Endothelial cell of umbilical vein (primary cell): ENCODE data around the gene MCF2L. TPM values are rescaled to one million over a fixed set of nuclear protein-coding genes. Genes with fewer than 3 reads are reported as not detected.

Experiments used
- BruUV-seq: library from RNA; stranded (reverse); fragments of 400-500 nt; replicated peaks from 2 replicates; lab custom pipeline; 2021; lab: Mats Ljungman, UMichigan
- CTCF ChIA-PET: fragments of 300-600, 350-600 bp; sonication (Branson Sonifier 250); formaldehyde crosslinking; loops from one replicate; lab custom pipeline; 2021; ENCODE audit warnings: antibody characterized with exemption, inconsistent platforms; lab: Charles Lee
- POLR2A ChIA-PET: fragments of 300-600, 350-600 bp; sonication (Branson Sonifier 250); formaldehyde crosslinking; loops from one replicate; lab custom pipeline; 2021; ENCODE audit warnings: antibody characterized with exemption, inconsistent platforms; lab: Charles Lee
- DNase-seq: peaks from one replicate; pipeline ENCODE4 v3.0.0-alpha.2; 2011; ENCODE audit warnings: low read depth, low spot score
- FAIRE-seq: peaks from 2 replicates; lab custom pipeline; 2011; peaks lifted over from hg19 to GRCh38; lab: Jason Lieb, UNC
- H2AFZ ChIP-seq: 2 replicates; pipeline ENCODE4 v1.6.0; 2012; ENCODE audit warnings: low read depth, low read length, control low read depth, inconsistent platforms
- H3K27ac ChIP-seq: 2 replicates; pipeline ENCODE4 v1.5.1; 2011; ENCODE audit warnings: low read depth, mild to moderate bottlenecking, control low read depth, low read length, moderate library complexity; ENCODE audit not compliant: insufficient read depth
- H3K27me3 ChIP-seq, 2 experiments: 2 replicates each; pipeline versions ENCODE4 v1.6.0 to v1.6.1; 2011; ENCODE audit warnings: low read length in 2 of 2, mixed read lengths in 1 of 2; ENCODE audit not compliant: control insufficient read depth in 2 of 2, insufficient read depth in 2 of 2
- H3K36me3 ChIP-seq, 2 experiments: 2 replicates in 1 of 2; 3 replicates in 1 of 2; pipeline ENCODE4 v1.5.1; 2011; ENCODE audit warnings: low read length in 2 of 2, mild to moderate bottlenecking in 1 of 2, moderate library complexity in 1 of 2; ENCODE audit not compliant: control insufficient read depth in 2 of 2, insufficient read depth in 2 of 2; ENCODE audit errors: extremely low read depth in 1 of 2
- H3K4me1 ChIP-seq: 3 replicates; pipeline ENCODE4 v1.5.1; 2011; ENCODE audit warnings: mild to moderate bottlenecking, low read length; ENCODE audit not compliant: control insufficient read depth, insufficient read depth; ENCODE audit errors: extremely low read depth
- H3K4me2 ChIP-seq: 2 replicates; pipeline ENCODE4 v1.6.1; 2011; ENCODE audit warnings: low read length, control low read depth, mixed read lengths; ENCODE audit not compliant: insufficient read depth
- H3K4me3 ChIP-seq, 3 experiments: fragments of 200-600 bp in 1 of 3; sonication (generic), shearing (Covaris generic) in 1 of 3; replicated peaks in 1 of 3; 2 replicates each; pipeline ENCODE4 v1.5.1; 2011 to 2016; ENCODE audit warnings: control low read depth in 3 of 3, low read length in 3 of 3, mild to moderate bottlenecking in 2 of 3, inconsistent platforms in 1 of 3, low read depth in 1 of 3, moderate library complexity in 1 of 3; ENCODE audit not compliant: insufficient read depth in 1 of 3
- H3K79me2 ChIP-seq: 2 replicates; pipeline ENCODE4 v1.6.0; 2012; ENCODE audit warnings: low read length, inconsistent platforms; ENCODE audit not compliant: control insufficient read depth, insufficient read depth
- H3K9ac ChIP-seq: replicated peaks from 2 replicates; pipeline ENCODE3; 2011; ENCODE audit warnings: low read length, control low read depth; ENCODE audit not compliant: insufficient read depth; ENCODE audit errors: extremely low read depth
- H3K9me1 ChIP-seq: replicated peaks from 3 replicates; pipeline ENCODE4 v1.6.0; 2011; ENCODE audit warnings: mild to moderate bottlenecking, low read length; ENCODE audit not compliant: control insufficient read depth, insufficient read depth; ENCODE audit errors: extremely low read depth
- H3K9me3 ChIP-seq: replicated peaks from 2 replicates; pipeline ENCODE4 v1.5.1; 2012; ENCODE audit warnings: low read length, inconsistent platforms; ENCODE audit not compliant: control insufficient read depth, insufficient read depth
- H4K20me1 ChIP-seq: replicated peaks from 2 replicates; pipeline ENCODE3; 2011; ENCODE audit warnings: mild to moderate bottlenecking, low read length; ENCODE audit not compliant: control insufficient read depth, insufficient read depth; ENCODE audit errors: extremely low read depth
- EZH2 ChIP-seq: IDR thresholded peaks from 2 replicates; pipeline ENCODE4 v1.6.1; 2012; ENCODE audit warnings: borderline replicate concordance, low read depth, mild to moderate bottlenecking, moderate library complexity, low read length, inconsistent platforms; ENCODE audit not compliant: severe bottlenecking
- FOS ChIP-seq: IDR thresholded peaks from 2 replicates; pipeline ENCODE4 v1.6.1; 2011; ENCODE audit warnings: mild to moderate bottlenecking, low read length, moderate library complexity, borderline replicate concordance; ENCODE audit not compliant: insufficient read depth
- GATA2 ChIP-seq: IDR thresholded peaks from 2 replicates; pipeline ENCODE4 v1.7.0; 2011; ENCODE audit warnings: low read depth, mild to moderate bottlenecking, moderate library complexity, mixed read lengths, low read length; ENCODE audit not compliant: insufficient read length, insufficient read depth
- JUN ChIP-seq: IDR thresholded peaks from 2 replicates; pipeline ENCODE4 v1.6.1; 2011; ENCODE audit warnings: borderline replicate concordance, low read depth; ENCODE audit not compliant: insufficient read length, insufficient read depth
- MAX ChIP-seq: IDR thresholded peaks from 2 replicates; pipeline ENCODE4 v1.6.1; 2011; ENCODE audit not compliant: insufficient read depth, insufficient read length
- MYC ChIP-seq: IDR thresholded peaks from one replicate; pipeline ENCODE4 v1.6.1; 2011; ENCODE audit warnings: mild to moderate bottlenecking, low read depth, low read length
- POLR2A ChIP-seq: IDR thresholded peaks from 2 replicates; pipeline ENCODE4 v1.6.1; 2012; ENCODE audit warnings: low read depth, mild to moderate bottlenecking, control low read depth, low read length
- POLR2AphosphoS5 ChIP-seq: IDR thresholded peaks from 2 replicates; pipeline ENCODE4 v1.6.1; 2012; ENCODE audit warnings: low read depth, mild to moderate bottlenecking, control low read depth, low read length, moderate library complexity; ENCODE audit not compliant: insufficient read depth
- dilution Hi-C: fragments of 300-500 bp; cut with MboI; formaldehyde crosslinking; loops from one replicate; pipeline ENCODE4 v1.15.0; 2019; ENCODE audit warnings: low sequenced_read_pairs; ENCODE audit not compliant: extremely low pct_ligation_motif_present
- intact Hi-C: fragments of 100-400 bp; cut with micrococcal nuclease; formaldehyde crosslinking; loops from one replicate; pipeline ENCODE4 v1.10.0; 2022
- polyA plus RNA-seq, 4 experiments: library from polyadenylated mRNA; depleted of rRNA in 3 of 4; stranded (reverse) in 3 of 4; unstranded in 1 of 4; fragments of >200 nt; gene quantifications; 2 replicates each; pipeline versions ENCODE4 v1.2.1 to v1.2.3, GENCODE V29; 2011 to 2012; ENCODE audit warnings: missing spikeins in 1 of 4
- total RNA-seq: library from RNA; stranded (reverse); gene quantifications from 2 replicates; pipeline ENCODE4 v1.2.3, GENCODE V29; 2021
- TF ChIP-seq, protein P1 (sequence below), 2 donors: IDR thresholded peaks; 1 replicate in 1 of 2; 2 replicates in 1 of 2; pipeline ENCODE4 v1.5.1; 2011; ENCODE audit warnings: low read length in 2 of 2, mild to moderate bottlenecking in 2 of 2, moderate library complexity in 2 of 2, control low read depth in 1 of 2, inconsistent platforms in 1 of 2, low read depth in 1 of 2; ENCODE audit not compliant: insufficient read depth in 1 of 2; ENCODE audit errors: extremely low read depth in 1 of 2

The MCF2L gene
- total and polyA plus RNA-seq, 2 donors (not counting 3 experiments of a cell fraction or from before 2014, with no cell fraction given) = 0.33 to 0.58 TPM

DNA sequence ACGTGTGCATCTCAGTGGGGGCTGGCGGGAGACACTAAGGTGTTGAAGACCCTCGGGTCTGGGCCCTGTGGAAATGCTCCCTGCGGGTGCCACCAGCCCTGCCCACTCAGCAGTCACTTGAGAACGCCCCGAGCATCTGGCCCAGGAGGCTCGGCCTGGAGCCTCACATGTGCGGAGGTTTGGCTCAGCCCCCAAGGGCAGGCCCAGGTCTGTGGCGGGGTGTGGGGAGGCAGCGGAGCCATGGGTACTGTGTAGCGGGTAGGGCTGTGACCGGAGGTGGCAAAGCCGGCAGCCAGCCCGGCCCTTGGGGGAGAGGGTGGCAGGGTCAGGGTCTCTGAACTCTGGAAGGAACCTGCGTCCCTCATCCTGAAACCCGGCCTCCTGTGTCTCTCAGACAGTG lies 37.6 kb downstream of the MCF2L start:
- intact Hi-C loops = no loop called here
- H3K4me2 ChIP-seq = no peak overlapping the region
- BruUV-seq = no TSS peak
- H3K9ac ChIP-seq = no peak overlapping the region
- dilution Hi-C loops = no loop called here
- H4K20me1 ChIP-seq = no peaks in the 10 kb centered on the region
- FAIRE-seq = no peak
- H3K27me3 ChIP-seq = no peaks in the 10 kb centered on the region
- H3K4me3 ChIP-seq = no peak overlapping the region
- TF ChIP-seq EZH2 (no peak), POLR2AphosphoS5 (no peak), MAX (no peak), JUN (no peak), FOS (no peak), MYC (no peak), POLR2A (no peak), GATA2 (no peak)
- TF ChIP-seq, protein P1, sequence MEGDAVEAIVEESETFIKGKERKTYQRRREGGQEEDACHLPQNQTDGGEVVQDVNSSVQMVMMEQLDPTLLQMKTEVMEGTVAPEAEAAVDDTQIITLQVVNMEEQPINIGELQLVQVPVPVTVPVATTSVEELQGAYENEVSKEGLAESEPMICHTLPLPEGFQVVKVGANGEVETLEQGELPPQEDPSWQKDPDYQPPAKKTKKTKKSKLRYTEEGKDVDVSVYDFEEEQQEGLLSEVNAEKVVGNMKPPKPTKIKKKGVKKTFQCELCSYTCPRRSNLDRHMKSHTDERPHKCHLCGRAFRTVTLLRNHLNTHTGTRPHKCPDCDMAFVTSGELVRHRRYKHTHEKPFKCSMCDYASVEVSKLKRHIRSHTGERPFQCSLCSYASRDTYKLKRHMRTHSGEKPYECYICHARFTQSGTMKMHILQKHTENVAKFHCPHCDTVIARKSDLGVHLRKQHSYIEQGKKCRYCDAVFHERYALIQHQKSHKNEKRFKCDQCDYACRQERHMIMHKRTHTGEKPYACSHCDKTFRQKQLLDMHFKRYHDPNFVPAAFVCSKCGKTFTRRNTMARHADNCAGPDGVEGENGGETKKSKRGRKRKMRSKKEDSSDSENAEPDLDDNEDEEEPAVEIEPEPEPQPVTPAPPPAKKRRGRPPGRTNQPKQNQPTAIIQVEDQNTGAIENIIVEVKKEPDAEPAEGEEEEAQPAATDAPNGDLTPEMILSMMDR (IDR thresholded peaks at IDR 0.05; ENCODE audit: extremely low read depth in 1 of 2, insufficient read depth in 1 of 2, low read depth in 1 of 2, low read length in 2 of 2) = no peak
- H3K27ac ChIP-seq = no peak overlapping the region
- no peaks in the 10 kb centered on the region for H3K79me2 ChIP-seq
- POLR2A ChIA-PET = no interaction called here
- H2AFZ ChIP-seq = no peak overlapping the region
- H3K9me3 ChIP-seq = no peaks in the 10 kb centered on the region
- H3K4me1 ChIP-seq = no peaks in the 10 kb centered on the region
- CTCF ChIA-PET = no interaction called here
- no peaks in the 10 kb centered on the region for H3K36me3 ChIP-seq
- H3K9me1 ChIP-seq = no peaks in the 10 kb centered on the region
- no peak for DNase-seq
